Natural killer cell (primary cell): ENCODE data around the gene TTC31. TPM values are rescaled to one million over a fixed set of nuclear protein-coding genes. Genes with fewer than 3 reads are reported as not detected.
A peak's percentile ranks its signal among the peaks of the same experiment; 100 is the strongest.

Experiments used
- ATAC-seq, 3 donors: fragments of 150-1000 bp in 2 of 3; fragments of 200-7000 bp in 1 of 3; cut with Tn5 transposase; 1 replicate in 1 of 3; 2 replicates in 2 of 3; pipeline ENCODE4 v1.10.0; 2021; ENCODE audit warnings: mild to moderate bottlenecking in 2 of 3, moderate library complexity in 2 of 3
- DNase-seq, 2 donors: peaks; one replicate each; pipeline versions ENCODE4 v3.0.0 to v3.0.0-alpha.2; 2013 to 2021; ENCODE audit warnings: mixed read lengths in 1 of 2
- H3K27ac ChIP-seq: one replicate; pipeline ENCODE4 v1.5.1; 2013; ENCODE audit warnings: mild to moderate bottlenecking, low read length
- H3K27me3 ChIP-seq: one replicate; pipeline ENCODE4 v1.6.1; 2013; ENCODE audit warnings: low read length; ENCODE audit not compliant: control insufficient read depth, insufficient read depth
- H3K36me3 ChIP-seq: one replicate; pipeline ENCODE4 v1.6.1; 2013; ENCODE audit warnings: low read length; ENCODE audit not compliant: control insufficient read depth, insufficient read depth
- H3K4me1 ChIP-seq: one replicate; pipeline ENCODE4 v1.6.1; 2013; ENCODE audit warnings: low read length; ENCODE audit not compliant: control insufficient read depth, insufficient read depth
- H3K4me3 ChIP-seq: one replicate; pipeline ENCODE4 v1.5.1; 2013; ENCODE audit warnings: low read length
- H3K9me3 ChIP-seq: one replicate; pipeline ENCODE4 v1.6.1; 2013; ENCODE audit warnings: low read length; ENCODE audit not compliant: control insufficient read depth, insufficient read depth
- H3K27ac Mint-ChIP-seq, 2 donors: one replicate each; pipeline ENCODE4 v1.8.0; 2022; ENCODE audit warnings: mild to moderate bottlenecking in 2 of 2, mixed read lengths in 2 of 2, moderate library complexity in 1 of 2
- H3K27me3 Mint-ChIP-seq, 2 donors: one replicate each; pipeline ENCODE4 v1.8.0; 2022; ENCODE audit warnings: low read depth in 2 of 2, mixed read lengths in 2 of 2
- H3K36me3 Mint-ChIP-seq: one replicate; pipeline ENCODE4 v1.8.0; 2022; ENCODE audit warnings: mixed read lengths
- H3K4me1 Mint-ChIP-seq, 2 donors: one replicate each; pipeline ENCODE4 v1.8.0; 2022; ENCODE audit warnings: mixed read lengths in 2 of 2
- H3K4me3 Mint-ChIP-seq: one replicate; pipeline ENCODE4 v1.8.0; 2022; ENCODE audit warnings: mild to moderate bottlenecking, moderate library complexity, mixed read lengths
- H3K9me3 Mint-ChIP-seq, 2 donors: one replicate each; pipeline ENCODE4 v1.8.0; 2022; ENCODE audit warnings: mixed read lengths in 2 of 2
- CTCF ChIP-seq: fragments of 200-600 bp; IDR thresholded peaks from one replicate; pipeline ENCODE4 v1.8.0; 2022; ENCODE audit warnings: antibody characterized with exemption
- WGBS: methylation state at CpG from one replicate; pipeline ENCODE4 v1.1.7; 2013; ENCODE audit warnings: missing lambda C conversion rate; ENCODE audit not compliant: insufficient coverage; 5-methylcytosine and 5-hydroxymethylcytosine counted together
- intact Hi-C: fragments of 100-400 bp; cut with micrococcal nuclease; formaldehyde crosslinking; loops from one replicate; pipeline ENCODE4 v1.14.2; 2022
- total RNA-seq, 4 donors: library from RNA; stranded (reverse); fragments of 120-200 nt in 1 of 4; gene quantifications; one replicate each; pipeline versions ENCODE4 v1.2.3 to v1.2.4, GENCODE V29; 2013 to 2022

TTC31 gene
- total RNA-seq, 3 donors from 2014 or later (not counting 1 experiment from before 2014, with no cell fraction given): 51.3 to 59.7 (median 53.1) TPM

- ATAC-seq (peak in 1 of 3 donors; percentile 19), DNase-seq (no peak)
- 87% methylated on average over 23 of the region's 23 CpGs for WGBS
- Mint-ChIP-seq H3K4me1 (peaks cover 7 to 11% of the 10 kb centered on the region in 2 donors), H3K4me3 (no peak overlapping the region), H3K27ac (no peak overlapping the region), H3K36me3 (no peaks in the 10 kb centered on the region), H3K27me3 (peaks cover 21 to 26% of the 10 kb centered on the region in 2 donors), H3K9me3 (no peaks in the 10 kb centered on the region)
- Histone ChIP-seq H3K9me3 (no peaks in the 10 kb centered on the region), H3K4me1 (peaks cover 12% of the 10 kb centered on the region), H3K36me3 (peaks cover 13% of the 10 kb centered on the region), H3K4me3 (no peak overlapping the region), H3K27me3 (no peaks in the 10 kb centered on the region), H3K27ac (no peak overlapping the region)
- no peak for TF ChIP-seq CTCF
- intact Hi-C loops: no loop called here
Observed at GRCh38 chr2:74536166-74536950, 53.5 kb downstream of the TTC31 start.

DNA sequence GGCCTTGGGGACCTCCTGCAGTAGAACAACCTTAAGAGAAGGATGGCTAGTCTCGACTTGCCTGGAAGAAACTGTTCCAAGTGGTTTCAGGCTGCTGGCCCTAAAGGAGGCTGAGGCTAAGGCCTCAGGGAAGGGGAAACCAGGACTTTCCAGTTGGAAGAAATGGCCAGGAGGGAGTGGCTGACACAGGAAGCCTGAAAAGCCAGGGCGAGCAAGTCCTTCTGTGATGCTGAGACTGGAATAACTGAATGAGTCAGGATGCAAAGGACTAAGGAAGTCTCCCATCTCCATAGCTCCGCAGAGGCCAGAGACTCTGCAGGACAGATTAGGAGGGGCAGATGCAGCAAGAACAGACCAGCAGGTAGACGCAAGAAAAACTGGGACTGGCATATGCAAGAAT is 54.3 kb downstream of the TTC31 start:
- ATAC-seq: no peak
- Histone ChIP-seq H3K9me3 (no peaks in the 10 kb centered on the region), H3K4me1 (peaks cover 8% of the 10 kb centered on the region), H3K27ac (no peak overlapping the region), H3K27me3 (no peaks in the 10 kb centered on the region), H3K4me3 (no peak overlapping the region), H3K36me3 (peaks cover 13% of the 10 kb centered on the region)
- Mint-ChIP-seq H3K9me3 (no peaks in the 10 kb centered on the region), H3K4me1 (peaks cover 3 to 4% of the 10 kb centered on the region in 2 donors), H3K4me3 (no peak overlapping the region), H3K36me3 (no peaks in the 10 kb centered on the region), H3K27me3 (peaks cover 21 to 28% of the 10 kb centered on the region in 2 donors), H3K27ac (no peak overlapping the region)
- DNase-seq: no peak
- intact Hi-C loops: no loop called here
- TF ChIP-seq CTCF: no peak
- WGBS: 89% methylated on average over 4 of the region's 4 CpGs

- Histone ChIP-seq H3K36me3 (no peaks in the 10 kb centered on the region), H3K4me3 (no peak overlapping the region), H3K9me3 (no peaks in the 10 kb centered on the region), H3K4me1 (peaks cover 8% of the 10 kb centered on the region), H3K27me3 (no peaks in the 10 kb centered on the region), H3K27ac (no peak overlapping the region)
- 10% methylated on average over 7 of the region's 7 CpGs for WGBS
- Mint-ChIP-seq H3K4me1 (no peaks in the 10 kb centered on the region), H3K27ac (no peak overlapping the region), H3K9me3 (no peaks in the 10 kb centered on the region), H3K36me3 (no peaks in the 10 kb centered on the region), H3K27me3 (peaks cover 26 to 40% of the 10 kb centered on the region in 2 donors), H3K4me3 (no peak overlapping the region)
- DNase-seq (no peak), ATAC-seq (no peak)
- intact Hi-C loops: no loop called here
- TF ChIP-seq CTCF: no peak
Observed at GRCh38 chr2:74538881-74539339, 56.0 kb downstream of the TTC31 start.
